Stimulated activated CD8-positive, alpha-beta memory T cell treated with anti-CD3 and anti-CD28 coated beads, Interleukin-2, amount 100 ng/mL, for 48 hours (primary cell): Measurements from ENCODE around the gene MID1IP1.
A peak's percentile ranks its signal among the peaks of the same experiment; 100 is the strongest.

Experiments
- DNase-seq, 2 donors: peaks; one replicate each; pipeline ENCODE4 v3.0.0-alpha.2; 2020; ENCODE audit warnings: low read depth in 2 of 2

Gene MID1IP1

GRCh38 chrX:38800981-38801845 lies at the start of gene MID1IP1:
TSS of gene MID1IP1 (plus strand) at chrX:38801459. CDS start at chrX:38804947, 3,488 bp downstream.
- DNase-seq, result peak; percentile 49 to 50

GRCh38 chrX:38754102-38754790 lies 47.0 kb upstream of the MID1IP1 start:
- DNase-seq, result no peak

- DNase-seq, result no peak
These were observed 46.2 kb upstream of the MID1IP1 start for GRCh38 chrX:38754818-38755718.

- DNase-seq, result no peak
These were observed 40.4 kb upstream of the MID1IP1 start for GRCh38 chrX:38760883-38761282.

GRCh38 chrX:38768079-38768478 lies 33.2 kb upstream of the MID1IP1 start:
- no peak for DNase-seq

- DNase-seq, result no peak
These were observed 31.1 kb upstream of the MID1IP1 start for GRCh38 chrX:38770152-38770551.

GRCh38 chrX:38774249-38774648 lies 27.0 kb upstream of the MID1IP1 start:
- no peak for DNase-seq

GRCh38 chrX:38796946-38797345 lies 4.3 kb upstream of the MID1IP1 start:
- DNase-seq, result no peak

GRCh38 chrX:38798956-38799355 lies 2.3 kb upstream of the MID1IP1 start:
- no peak for DNase-seq

- no peak for DNase-seq
These were observed 1.2 kb upstream of the MID1IP1 start for GRCh38 chrX:38799995-38800580.

- no peak for DNase-seq
These were observed 2.0 kb downstream of the MID1IP1 start for GRCh38 chrX:38803243-38803587.

GRCh38 chrX:38803588-38804431 lies 2.6 kb downstream of the MID1IP1 start:
- peak; percentile 61 to 65 for DNase-seq

- peak in 1 of 2 donors; percentile 14 for DNase-seq
These were observed 3.1 kb downstream of the MID1IP1 start for GRCh38 chrX:38804432-38804681.

GRCh38 chrX:38804682-38805431 lies 3.6 kb downstream of the MID1IP1 start:
- peak in 1 of 2 donors; percentile 11 for DNase-seq

- peak; percentile 20 to 41 for DNase-seq
These were observed 4.5 kb downstream of the MID1IP1 start for GRCh38 chrX:38805432-38806389.

- DNase-seq, result no peak
These were observed 5.8 kb downstream of the MID1IP1 start for GRCh38 chrX:38806875-38807621.

GRCh38 chrX:38807873-38808272 lies 6.6 kb downstream of the MID1IP1 start:
- DNase-seq, result no peak

- DNase-seq, result no peak
These were observed 10.4 kb downstream of the MID1IP1 start for GRCh38 chrX:38811515-38812243.
